GM23248 (cell line): ENCODE data around the gene CEACAM19.
"Not testable (repeated sequence)": the region's sequence is repeated elsewhere in the genome, so short reads cannot be mapped to it uniquely, and the experiment has no call there.

Source experiments
- EZH2 ChIP-seq: fragments of 200-600 bp; sonication (generic); IDR thresholded peaks from 2 replicates; pipeline ENCODE4 v1.6.1; 2018; ENCODE audit warnings: antibody characterized with exemption, mild to moderate bottlenecking; ENCODE audit not compliant: insufficient read depth, poor library complexity, severe bottlenecking
- EZH2phosphoT487 ChIP-seq: fragments of 200-600 bp; sonication (generic); IDR thresholded peaks from 2 replicates; pipeline ENCODE4 v1.6.1; 2018; ENCODE audit warnings: antibody characterized with exemption, moderate library complexity, mild to moderate bottlenecking, low read depth; ENCODE audit not compliant: insufficient read depth

DNA sequence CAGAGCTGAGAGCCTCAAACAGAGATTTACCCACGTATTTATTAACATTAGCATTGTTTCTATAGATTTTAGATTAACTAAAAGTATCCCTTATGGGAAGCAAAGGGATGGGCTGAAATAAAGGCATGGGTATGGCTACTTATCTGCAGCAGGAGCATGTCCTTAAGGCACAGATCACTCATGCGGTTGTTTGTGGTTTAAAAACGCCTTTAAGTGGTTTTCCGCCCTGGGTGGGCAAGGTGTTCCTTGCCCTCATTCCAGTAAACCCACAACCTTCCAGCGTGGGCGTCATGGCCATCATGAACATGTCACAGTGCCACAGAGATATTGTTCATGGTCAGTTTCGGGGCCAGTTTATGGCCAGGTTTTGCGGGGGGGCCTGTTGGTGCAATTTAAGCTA, 39.7 kb upstream of the CEACAM19 start:
- not testable (repeated sequence) for TF ChIP-seq EZH2phosphoT487, EZH2
